ENCODE data around the gene ADORA2A.

The ADORA2A gene

GRCh38 chr22:24417901-24418641 is 9.3 kb upstream of the ADORA2A start:
- no peak for DNase-seq (ENCODE audit: low read depth in 2 of 2)

GRCh38 chr22:24418786-24419474 is 8.5 kb upstream of the ADORA2A start:
- DNase-seq (ENCODE audit: low read depth in 2 of 2): no peak

DNA sequence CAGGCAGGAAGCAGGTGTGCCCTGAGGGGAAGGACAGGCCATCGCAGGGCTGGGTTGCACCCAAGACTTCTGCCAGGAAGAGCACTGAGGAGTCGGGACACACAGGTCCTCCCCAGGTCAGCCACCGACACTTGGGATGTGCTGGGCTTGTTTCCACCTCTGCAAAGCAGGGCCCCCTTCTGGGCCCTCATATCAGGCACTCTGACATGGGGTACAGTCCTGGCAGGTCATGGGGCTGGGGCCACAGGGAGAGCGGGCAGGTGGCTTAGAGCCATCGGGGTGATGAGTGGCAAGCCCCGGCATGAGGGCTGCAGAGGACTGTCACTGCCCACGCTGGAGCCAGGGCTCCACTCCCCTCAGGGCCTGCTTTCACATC is 7.9 kb upstream of the ADORA2A start:
- no peak for DNase-seq (ENCODE audit: low read depth in 2 of 2)

DNA sequence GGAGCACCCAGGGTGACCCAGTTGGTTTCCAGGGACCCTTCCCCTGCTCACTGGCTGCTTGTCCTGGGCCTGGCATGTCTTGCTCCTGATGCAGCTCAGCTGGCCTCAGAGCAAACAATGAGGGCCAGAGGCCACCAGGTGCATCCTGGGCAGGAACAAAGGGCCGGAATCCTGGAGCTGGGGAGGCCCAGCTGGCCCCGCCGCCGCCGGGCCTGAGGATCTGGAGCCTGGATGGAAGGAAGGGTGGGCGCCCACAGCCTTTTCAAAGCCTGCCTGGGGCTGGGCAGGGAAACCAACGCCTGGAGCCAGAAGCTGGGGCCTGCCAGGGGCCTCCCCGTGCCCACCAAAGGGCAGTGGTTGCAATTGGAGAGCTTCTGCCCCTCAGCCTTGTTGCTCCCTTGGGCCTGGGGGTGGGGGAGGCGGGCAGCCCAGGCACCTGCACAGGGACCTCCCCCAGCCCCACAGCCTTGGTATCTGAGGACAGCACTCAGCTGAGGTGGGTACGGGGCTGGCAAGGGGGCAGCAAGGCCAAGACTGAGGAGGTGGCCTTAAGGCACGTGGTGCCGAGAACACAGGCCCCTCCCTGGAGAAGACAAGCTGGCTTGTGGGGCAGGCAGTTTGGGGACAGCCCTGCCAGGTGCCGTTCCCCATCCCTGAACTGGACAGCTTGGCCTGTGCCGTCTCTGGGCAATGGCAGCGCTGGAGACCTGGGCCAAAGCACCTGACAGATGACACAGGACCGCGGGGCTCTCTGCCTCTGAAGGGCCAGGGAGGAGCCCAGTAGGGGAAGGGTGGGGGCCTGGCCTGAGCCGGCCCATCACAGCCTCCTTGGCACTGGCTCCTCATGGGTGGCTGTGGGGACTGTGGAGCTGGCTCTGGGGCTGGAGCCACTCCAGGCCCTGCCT is 7.1 kb upstream of the ADORA2A start:
- DNase-seq (ENCODE audit: low read depth in 2 of 2): no peak

DNA sequence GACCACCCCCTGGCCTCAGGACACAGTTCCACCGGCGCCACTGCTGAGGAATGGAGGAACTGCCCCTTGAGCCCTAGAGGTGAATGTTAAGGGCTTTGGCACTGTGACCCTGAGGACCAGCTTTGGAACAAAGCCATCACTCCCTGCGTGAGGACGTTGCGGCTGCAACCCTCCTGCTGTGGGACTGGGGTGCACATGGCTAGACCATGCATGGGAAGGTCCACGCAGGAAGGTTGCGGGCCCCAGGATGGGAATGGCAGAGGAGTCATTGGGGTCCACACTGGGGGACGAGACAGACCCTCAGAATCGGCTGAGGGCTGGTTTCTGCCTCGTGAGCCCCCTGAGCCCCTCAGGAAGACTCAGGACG is 6.4 kb upstream of the ADORA2A start:
- no peak for DNase-seq (ENCODE audit: low read depth in 2 of 2)

GRCh38 chr22:24421428-24421931 is 5.9 kb upstream of the ADORA2A start:
- DNase-seq (ENCODE audit: low read depth in 2 of 2): no peak

GRCh38 chr22:24422102-24422665 is 5.2 kb upstream of the ADORA2A start:
- DNase-seq (ENCODE audit: low read depth in 2 of 2): no peak

GRCh38 chr22:24423519-24424000 is 3.8 kb upstream of the ADORA2A start:
- DNase-seq (ENCODE audit: low read depth in 2 of 2): peak; percentile 41 to 47

GRCh38 chr22:24424001-24424900 is 3.1 kb upstream of the ADORA2A start:
- DNase-seq (ENCODE audit: low read depth in 2 of 2): no peak

DNA sequence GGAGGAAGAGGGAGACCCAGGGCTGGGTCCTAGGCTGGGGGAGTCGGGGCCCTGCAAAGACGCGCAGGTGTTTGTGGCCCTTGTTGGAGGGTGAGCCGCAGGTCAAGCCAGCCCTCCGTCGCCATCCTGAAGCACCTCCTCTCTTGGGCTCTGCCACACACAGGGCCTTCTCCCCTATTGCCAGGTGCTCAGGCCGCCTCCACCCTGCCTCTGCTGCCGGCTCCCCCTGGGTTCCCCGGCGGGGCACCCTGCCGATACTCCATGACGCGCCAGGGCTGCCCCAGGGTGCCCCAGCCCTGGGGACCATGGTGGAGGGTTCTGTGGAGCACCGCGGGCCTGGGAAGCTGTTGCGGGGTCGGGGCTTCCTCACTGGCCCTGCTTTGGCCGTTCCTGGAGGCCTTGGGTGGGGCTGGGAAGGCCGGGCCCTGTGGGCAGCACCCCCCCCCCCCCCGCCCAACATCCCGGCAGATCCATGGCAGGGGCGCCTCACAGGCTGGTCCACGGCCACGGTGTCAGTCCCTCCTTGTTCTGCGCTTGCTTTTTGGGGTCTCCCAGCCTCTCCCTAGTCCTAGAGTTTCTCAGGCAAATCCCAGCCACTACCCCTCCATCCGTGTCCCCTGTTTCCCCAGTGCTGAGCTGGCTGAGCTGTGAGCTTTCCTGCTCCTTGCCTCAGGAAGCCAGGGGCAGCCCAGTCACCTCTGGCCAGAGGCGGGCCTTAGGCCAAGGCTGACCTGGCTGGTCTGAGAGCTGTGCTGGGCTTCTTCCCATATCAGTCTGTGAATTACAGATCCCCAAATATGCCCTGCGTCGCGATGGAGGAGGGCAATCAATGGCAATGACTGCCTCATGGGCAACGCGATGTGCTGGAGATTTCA is 2.3 kb upstream of the ADORA2A start:
- no peak for DNase-seq (ENCODE audit: low read depth in 2 of 2)

GRCh38 chr22:24426436-24426835 is 963 bp upstream of the ADORA2A start:
- DNase-seq (ENCODE audit: low read depth in 2 of 2): no peak

DNA sequence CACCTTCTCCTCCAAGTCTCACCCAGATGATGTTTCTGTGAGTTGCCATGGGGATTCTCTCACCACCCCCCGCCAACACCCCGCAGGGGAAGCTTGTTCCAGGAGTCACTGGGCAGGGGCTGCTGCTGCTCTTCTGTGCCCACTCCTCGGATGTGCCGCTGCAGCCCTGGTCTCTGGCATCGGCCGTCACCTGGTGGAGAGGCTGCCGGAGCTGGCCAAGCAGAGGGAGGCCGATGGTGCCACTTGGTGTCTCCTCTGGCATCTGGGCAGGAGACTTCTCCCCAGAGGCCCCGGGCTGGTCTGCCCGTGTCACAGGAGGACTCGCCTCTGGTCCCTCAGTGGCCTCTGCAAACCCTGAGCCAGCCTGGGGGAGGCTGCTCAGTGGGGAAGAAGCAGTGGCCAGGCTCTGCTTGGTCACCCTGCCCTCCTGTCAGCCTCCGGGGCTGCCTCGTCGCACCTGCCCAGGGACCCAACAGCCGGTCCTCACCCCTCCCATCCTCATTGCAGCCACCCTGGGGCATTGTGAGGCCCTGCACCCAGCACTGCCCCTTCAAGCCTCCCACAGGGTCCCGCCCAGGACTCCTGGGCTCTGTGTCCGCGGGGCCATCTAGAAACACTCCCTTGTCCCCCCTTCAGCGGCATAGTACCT is 424 bp upstream of the ADORA2A start:
- DNase-seq (ENCODE audit: low read depth in 2 of 2): no peak

- no peak for DNase-seq (ENCODE audit: low read depth in 2 of 2)
Measured at GRCh38 chr22:24428751-24429410, 1.5 kb downstream of the ADORA2A start.

- DNase-seq (ENCODE audit: low read depth in 2 of 2): no peak
Measured at GRCh38 chr22:24429411-24430365, 2.3 kb downstream of the ADORA2A start.

DNA sequence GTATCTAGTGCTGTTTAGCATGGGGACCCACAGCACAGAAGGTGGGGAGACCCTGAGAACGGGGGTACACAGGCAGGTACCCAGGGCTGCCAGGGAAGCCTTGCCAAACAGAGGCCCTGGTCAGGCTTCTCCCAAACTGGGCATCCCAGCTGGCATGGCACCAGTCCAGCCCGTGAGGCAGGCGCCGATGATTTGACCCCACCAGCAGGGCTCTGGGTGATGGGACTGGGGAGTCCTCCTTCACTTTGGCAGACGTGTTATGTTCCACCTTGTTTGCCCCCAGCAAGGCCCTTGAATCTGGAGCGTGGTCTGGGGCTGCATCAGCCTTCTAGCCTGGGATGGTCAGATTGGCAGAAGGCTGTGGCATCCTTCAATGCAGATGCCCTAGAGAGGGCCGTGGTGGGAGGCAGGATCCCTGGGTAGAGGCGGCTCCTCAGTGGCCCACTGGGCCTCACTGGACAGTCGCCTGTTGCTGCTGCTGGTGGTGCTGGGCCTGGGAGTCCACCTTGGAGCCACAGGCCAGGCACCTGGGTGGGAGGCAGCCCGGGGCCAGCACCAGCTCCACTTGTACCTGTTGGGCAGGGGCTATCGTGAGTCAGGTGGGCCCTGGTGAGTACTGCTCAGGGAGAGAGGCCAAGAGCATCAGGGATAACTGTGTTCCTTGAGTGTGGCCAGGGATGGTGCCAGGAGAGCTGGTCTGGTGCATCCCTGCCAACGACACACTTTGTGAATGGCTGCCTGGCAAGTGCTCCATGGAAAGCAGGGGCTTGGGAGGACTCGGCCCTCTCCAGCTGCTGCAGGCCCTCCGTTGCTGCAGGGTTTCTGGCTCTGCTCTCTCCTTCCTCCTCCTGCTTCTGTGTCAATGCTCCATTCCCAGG is 3.3 kb downstream of the ADORA2A start:
- no peak for DNase-seq (ENCODE audit: low read depth in 2 of 2)

DNA sequence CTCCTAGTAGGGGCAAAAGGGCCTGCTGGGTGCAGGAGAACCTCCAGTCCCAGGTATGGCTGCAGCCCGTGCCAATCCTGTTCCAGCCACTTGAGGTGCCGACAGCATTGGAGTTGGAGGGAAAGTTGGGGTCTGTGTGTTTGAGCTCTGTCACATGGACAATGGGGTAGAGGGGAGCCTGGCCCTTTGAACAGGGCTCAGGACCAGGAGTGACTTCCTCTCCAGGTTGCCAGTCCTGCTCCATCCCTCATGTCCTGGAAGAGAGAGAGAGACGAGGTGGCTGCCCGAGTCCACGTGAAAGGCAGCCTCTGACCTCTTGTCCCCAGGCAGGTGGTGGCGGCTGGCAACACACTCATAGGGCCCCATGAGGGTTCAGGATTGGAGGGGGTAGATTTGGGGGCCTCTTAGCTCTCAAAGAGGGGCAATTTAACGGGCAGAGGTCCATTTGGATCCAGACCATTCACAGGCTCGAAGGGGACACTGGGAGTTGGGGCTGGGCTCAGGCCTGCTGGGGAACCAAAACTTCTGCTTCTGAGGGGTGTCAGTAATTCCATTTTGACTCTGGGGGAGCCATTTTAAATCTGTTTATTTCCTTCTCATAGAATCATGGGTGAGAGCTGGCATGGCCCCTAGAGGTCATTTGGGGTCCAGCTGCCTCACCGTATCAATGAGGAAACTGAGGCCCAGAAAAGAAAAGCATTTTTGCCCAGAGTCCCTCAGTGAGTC is 4.1 kb downstream of the ADORA2A start:
- DNase-seq (ENCODE audit: low read depth in 2 of 2): no peak

All from stimulated activated CD8-positive, alpha-beta memory T cell treated with anti-CD3 and anti-CD28 coated beads, Interleukin-2, amount 100 ng/mL, for 1 hour (primary cell).